KG1 (cell line): ENCODE data around the gene DEFB132.
"Not testable (repeated sequence)": the region's sequence is repeated elsewhere in the genome, so short reads cannot be mapped to it uniquely, and the experiment has no call there.

Experiments used
- DNase-seq: peaks from one replicate; lab custom pipeline; 2025; lab: John Stamatoyannopoulos, UW

The DEFB132 gene

GRCh38 chr20:257419-257818 lies at the start of gene DEFB132:
TSS of gene DEFB132 (plus strand) at chr20:257724. CDS start at chr20:257779, 55 bp downstream.
- no peak for DNase-seq

GRCh38 chr20:208942-209566 lies 48.5 kb upstream of the DEFB132 start:
- DNase-seq, result no peak

- DNase-seq, result no peak
Measured at GRCh38 chr20:210809-211502, 46.6 kb upstream of the DEFB132 start.

GRCh38 chr20:214383-214782 lies 43.1 kb upstream of the DEFB132 start:
- no peak for DNase-seq

- DNase-seq, result no peak
Measured at GRCh38 chr20:215796-216195, 41.7 kb upstream of the DEFB132 start.

GRCh38 chr20:217266-217665 lies 40.3 kb upstream of the DEFB132 start:
- DNase-seq, result no peak

- DNase-seq, result no peak
Measured at GRCh38 chr20:219290-220115, 38.0 kb upstream of the DEFB132 start.

- DNase-seq, result no peak
Measured at GRCh38 chr20:221258-221830, 36.2 kb upstream of the DEFB132 start.

- not testable (repeated sequence) for DNase-seq
Measured at GRCh38 chr20:225879-226278, 31.6 kb upstream of the DEFB132 start.

- no peak for DNase-seq
Measured at GRCh38 chr20:226958-227357, 30.6 kb upstream of the DEFB132 start, which contains the start of gene DEFB129. TSS of gene DEFB129 (plus strand) at chr20:227258. CDS start at chr20:227289, 31 bp downstream.

GRCh38 chr20:227439-228105 lies 30.0 kb upstream of the DEFB132 start:
- no peak for DNase-seq

- no peak for DNase-seq
Measured at GRCh38 chr20:235891-236290, 21.6 kb upstream of the DEFB132 start.

- peak; percentile 40 for DNase-seq
Measured at GRCh38 chr20:237489-237888, 20.0 kb upstream of the DEFB132 start.

GRCh38 chr20:237929-238328 lies 19.6 kb upstream of the DEFB132 start:
- DNase-seq, result peak; percentile 40

- no peak for DNase-seq
Measured at GRCh38 chr20:242905-243304, 14.6 kb upstream of the DEFB132 start.

- DNase-seq, result no peak
Measured at GRCh38 chr20:251354-251753, 6.2 kb upstream of the DEFB132 start.

GRCh38 chr20:252801-253200 lies 4.7 kb upstream of the DEFB132 start:
- no peak for DNase-seq

GRCh38 chr20:253447-253846 lies 4.1 kb upstream of the DEFB132 start:
- not testable (repeated sequence) for DNase-seq

- no peak for DNase-seq
Measured at GRCh38 chr20:258269-258858, 840 bp downstream of the DEFB132 start.

GRCh38 chr20:258963-259362 lies 1.4 kb downstream of the DEFB132 start:
- DNase-seq, result no peak

GRCh38 chr20:259981-260380 lies 2.5 kb downstream of the DEFB132 start:
- no peak for DNase-seq
